HG03439 (cell line): Measurements from ENCODE around the gene RPL35.
A peak's percentile ranks its signal among the peaks of the same experiment; 100 is the strongest.

Experiments used
- ATAC-seq: cut with Tn5 transposase; IDR thresholded peaks from one replicate; pipeline ENCODE4 v1.9.1; 2021; ENCODE audit warnings: mild to moderate bottlenecking, moderate library complexity; ENCODE audit not compliant: unreplicated experiment

Gene RPL35

DNA sequence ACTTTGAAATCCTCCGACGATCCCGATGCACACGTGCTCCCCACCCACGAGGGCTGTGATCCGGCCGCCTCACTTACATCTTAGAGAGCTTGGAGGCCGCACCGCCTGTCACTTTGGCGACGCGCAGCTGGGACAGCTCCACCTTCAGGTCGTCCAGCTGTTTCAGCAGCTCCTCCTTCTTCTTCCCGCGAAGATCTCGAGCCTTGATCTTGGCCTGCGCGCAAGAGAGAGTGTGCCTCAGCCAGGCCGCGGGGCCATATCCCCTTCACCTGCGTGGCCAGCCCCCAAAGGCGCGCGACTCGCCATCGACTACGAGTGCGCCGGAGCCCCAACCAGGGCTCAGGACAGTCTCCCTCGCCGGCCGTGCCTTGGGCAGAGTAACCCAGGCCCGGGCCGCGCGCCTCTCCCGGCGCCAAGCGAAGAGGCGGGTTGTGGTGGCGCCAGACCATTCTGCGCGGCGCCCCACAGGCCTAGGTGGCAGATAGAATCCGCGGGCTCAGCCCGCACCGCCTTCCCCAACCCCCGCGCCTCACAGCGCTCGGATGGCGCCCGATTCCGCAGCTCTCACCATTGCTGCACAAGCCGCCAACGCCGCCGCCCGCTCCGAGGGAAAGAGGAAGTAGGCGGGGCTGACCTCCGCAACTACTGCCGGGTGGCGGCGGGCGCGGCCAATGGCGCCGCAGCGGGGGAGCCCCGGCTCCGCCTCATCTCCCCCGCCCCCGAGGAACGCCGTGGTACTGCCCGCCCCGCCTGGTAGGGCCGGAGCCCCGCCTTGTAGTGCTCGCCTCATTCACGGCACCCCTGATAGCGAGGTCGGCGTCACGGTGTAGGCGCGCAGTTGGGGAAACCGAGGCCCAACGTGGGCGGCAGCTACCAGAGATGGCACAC is at the start of gene RPL35, which contains the start of gene ARPC5L:
TSS of gene RPL35 (minus strand) at position 616 of the 888 bp plus-strand sequence. CDS start at position 571, 45 bp downstream.
TSS of gene ARPC5L (plus strand) at position 789 of the 888 bp plus-strand sequence. CDS start 7,161 bp downstream, outside the sequence.
- peak; percentile 89 for ATAC-seq

DNA sequence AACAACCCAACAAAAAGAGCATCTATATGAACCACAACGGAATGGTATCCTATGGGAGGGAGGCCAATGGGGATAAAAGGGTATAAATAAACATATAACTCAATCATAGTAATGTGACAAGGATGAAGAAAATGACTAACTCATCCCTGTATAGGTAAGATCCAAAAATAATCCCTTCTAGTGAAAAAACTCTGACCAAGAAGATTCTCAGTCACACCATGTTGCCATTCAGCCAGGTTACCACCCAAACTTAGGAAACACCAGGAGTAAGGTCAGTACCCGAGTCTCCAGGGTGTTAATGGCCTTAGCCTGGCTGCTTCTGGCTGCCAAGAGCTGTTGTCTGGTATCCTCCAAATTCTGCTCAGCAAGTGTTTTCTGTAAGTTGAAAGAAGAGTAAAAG is 46.3 kb upstream of the RPL35 start:
- no peak for ATAC-seq

- no peak for ATAC-seq
Measured at GRCh38 chr9:124906966-124907365, 45.2 kb upstream of the RPL35 start.

GRCh38 chr9:124899845-124900244 is 38.1 kb upstream of the RPL35 start:
- no peak for ATAC-seq

GRCh38 chr9:124897570-124898460 is 36.1 kb upstream of the RPL35 start:
- no peak for ATAC-seq

- ATAC-seq: no peak
Measured at GRCh38 chr9:124894741-124895170, 33.0 kb upstream of the RPL35 start.

DNA sequence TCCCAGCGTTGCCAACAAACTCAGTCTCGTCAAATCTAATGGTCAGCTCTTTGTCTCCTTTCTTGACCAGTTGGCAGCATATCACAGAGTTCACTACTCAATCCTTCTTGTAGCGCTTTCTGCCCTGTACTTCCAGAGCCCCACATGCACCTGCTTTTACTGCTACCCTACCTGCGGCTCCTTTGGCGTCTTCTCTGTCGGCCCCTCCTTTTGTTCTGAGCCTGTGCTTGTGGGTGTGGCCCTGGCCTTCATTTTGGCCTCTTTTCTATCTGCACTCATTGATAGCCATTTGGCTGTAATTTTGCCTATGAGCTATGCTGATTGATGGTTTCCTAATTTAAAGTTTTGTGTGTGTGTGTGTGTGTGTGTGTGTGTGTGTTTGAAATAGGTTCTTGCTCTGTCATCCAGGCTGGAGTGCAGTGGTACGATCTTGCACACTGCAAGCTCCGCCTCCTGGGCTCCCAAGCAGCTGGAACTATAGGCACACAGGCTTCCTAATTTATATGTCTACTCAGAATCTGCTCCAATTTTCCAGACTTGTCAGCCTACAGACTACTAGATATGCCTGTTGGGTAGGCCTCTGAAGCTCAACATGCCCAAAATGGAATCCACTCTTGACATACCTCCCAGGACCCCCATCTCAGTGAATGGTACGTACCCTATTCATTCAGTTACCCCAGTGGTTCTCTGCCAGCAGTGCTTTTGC is 32.4 kb upstream of the RPL35 start:
- no peak for ATAC-seq

GRCh38 chr9:124890179-124890578 is 28.4 kb upstream of the RPL35 start:
- ATAC-seq: no peak

DNA sequence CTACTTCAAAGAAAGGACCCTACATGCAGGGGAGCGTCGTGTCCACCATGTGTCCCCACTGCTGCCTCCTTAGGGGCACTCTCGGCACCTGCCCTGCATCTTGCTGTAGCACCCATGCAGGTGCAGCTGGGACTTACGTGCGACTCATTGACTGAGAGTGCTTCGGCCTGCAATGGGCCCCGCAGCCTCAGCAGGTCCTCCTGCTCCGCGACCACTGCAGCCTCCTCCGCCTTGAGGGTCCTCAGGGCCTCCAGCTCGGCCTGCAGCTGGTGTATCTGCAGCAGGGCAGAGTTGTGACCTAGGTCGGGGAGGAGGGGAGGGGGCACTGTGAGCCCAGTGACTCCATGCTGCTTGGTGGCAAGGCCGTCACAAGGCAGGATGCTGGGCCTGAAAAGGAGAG is 27.2 kb upstream of the RPL35 start:
- ATAC-seq: no peak

DNA sequence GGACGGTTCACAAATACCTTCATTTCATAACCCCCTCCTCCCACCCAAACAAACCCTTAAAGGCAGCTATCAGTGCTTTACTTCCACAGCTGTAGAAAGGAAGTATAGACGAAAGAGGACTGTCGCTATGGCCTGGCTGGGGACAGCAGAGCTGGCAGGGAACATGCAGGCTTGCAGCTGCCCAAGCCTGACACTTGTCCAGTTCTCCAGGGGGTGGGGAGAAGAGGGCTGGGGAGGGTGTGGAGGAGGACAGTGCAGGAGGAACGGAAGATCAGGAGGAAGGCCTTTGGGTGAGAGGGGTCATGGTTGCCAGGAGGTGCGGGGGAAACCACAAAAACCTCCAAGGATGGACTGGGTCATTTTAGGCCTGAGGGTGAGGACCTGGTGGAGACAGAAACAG is 26.1 kb upstream of the RPL35 start:
- ATAC-seq: no peak

DNA sequence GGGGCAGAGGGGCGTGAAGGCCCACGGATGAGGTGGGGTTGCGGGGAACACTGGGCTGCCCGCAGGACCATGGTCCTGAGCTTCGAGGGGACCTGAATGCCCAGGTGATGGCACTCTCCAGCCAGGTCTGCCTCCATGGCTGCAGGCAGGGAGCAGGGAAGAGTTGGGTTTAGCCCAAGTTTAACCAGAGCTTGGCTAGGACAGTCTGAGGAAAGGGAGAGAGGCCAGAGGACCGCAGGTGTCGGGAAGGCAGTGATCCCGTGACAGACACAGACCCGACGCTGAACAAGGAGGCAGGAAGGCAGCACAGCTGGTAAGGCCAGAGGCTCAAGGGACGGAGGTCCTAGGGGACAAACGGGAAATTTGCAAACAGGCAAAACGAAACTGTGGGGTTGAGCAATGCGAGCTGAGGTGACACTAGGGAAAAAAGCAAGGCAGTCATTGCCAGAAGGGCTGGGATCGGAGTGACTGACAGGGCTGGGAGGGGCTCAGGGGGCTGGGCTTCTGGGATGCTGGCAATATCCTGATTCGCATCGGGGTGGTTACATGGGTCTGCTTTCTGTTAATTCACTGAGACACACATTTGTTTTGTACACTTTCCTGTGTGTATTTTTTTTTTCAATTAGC is 25.2 kb upstream of the RPL35 start:
- ATAC-seq: no peak

DNA sequence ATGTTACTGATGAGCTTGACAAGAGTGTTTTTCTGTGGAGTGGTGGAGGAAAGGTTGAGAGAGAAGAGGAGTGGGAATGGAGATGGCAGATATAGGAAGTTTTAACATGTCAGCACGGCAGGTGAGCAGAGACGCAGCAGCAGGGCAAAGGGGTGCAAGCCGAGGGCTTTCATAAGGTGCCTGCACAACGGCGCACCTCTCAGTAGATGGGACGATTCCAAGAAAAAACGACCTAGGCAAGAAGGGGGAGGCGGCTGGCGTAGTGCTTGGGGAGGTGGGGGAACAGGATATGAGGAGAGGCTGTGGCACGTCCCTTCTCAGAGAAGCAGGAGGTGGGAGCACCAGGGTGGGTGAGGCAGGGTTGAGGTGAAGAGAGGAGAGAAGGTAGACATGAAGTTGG is 24.7 kb upstream of the RPL35 start:
- no peak for ATAC-seq

GRCh38 chr9:124885551-124885950 is 23.8 kb upstream of the RPL35 start:
- ATAC-seq: no peak

GRCh38 chr9:124884376-124884775 is 22.6 kb upstream of the RPL35 start:
- ATAC-seq: no peak

DNA sequence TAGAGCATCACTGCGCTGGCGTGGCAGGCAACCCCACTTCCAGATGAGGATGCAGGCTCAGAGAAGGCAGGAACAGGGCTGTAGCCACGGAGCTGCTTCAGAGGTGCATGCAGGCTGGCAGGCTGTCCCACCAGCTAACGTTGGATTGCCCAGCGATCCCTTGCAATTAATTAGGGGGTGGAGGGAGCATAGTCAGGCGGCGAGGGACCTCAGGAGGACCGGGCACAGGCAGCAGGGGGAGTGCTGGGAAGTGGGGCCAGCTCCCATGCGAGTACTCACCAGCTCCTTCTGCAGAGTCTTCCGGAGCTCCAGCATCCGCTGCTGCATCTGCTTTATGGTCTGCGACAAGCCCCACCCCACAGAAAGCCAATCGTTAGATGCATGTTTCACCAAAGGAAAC is 20.5 kb upstream of the RPL35 start:
- no peak for ATAC-seq

DNA sequence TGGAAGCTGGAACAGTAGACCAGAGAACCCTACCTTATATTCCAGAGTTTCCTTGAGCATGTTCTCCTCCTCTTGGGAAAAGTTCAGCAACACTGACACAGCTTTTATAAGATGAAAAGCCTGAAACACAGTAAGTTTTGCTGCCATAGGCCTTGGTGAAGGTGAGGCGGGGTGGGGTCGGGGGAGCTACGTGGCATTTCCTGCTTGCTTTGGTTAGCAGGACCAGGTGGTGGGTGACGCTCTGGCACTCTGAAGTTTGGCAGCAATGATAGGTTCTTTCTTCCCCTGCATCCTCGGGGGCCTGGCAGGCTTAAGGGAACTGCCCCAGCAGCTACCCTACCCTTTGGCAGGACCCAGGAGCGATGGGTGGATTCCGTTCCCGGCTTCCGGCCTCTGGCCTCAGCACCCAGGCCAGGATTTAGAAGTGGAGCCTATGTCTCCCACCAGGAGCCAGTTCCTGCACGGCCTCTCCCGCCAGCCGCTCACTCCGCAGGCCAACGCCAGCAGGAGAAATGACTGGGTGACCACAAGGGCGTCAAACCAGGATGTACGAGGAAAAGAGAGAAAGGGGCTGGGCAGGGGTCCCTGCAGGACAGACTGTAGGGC is 19.5 kb upstream of the RPL35 start:
- ATAC-seq: no peak

DNA sequence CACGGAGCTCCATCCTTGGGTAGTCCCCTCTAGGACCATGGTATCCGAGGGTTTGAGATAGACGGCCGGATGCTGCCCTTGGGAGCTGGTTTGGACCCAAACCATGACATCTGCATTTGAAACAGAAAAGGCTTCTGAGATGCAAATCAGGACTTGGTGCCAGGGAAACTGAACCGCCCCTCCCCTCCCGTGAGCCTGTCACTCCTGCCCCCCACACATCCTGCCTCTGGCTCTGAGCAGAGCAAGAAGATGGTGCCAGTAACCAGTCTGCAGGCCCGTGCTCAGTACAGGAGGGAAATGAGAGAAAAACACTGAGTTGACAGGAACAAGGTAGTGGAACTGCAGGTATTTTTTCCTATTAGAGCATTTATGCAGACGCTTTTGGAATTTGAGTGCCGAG is 18.7 kb upstream of the RPL35 start:
- no peak for ATAC-seq

DNA sequence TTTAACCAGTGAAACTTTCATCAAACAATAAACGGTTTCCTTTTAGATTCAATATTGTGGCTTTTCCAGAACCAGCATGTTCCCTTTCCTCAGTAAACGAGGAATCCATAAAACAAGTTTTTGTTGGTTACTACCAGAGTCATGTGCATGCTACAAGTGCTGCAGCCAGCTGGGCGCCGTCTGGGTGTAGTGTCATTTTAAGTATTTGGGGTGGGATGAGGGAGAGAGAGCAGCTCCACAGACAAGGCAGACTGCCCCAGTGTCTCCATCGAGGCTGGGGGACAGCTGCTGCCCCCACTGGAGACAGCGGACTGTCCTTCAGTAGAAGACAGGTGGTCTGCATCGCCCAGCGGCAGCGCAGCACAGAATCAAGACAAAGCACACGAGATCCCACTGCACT is 17.5 kb upstream of the RPL35 start:
- ATAC-seq: no peak

GRCh38 chr9:124878518-124878917 is 16.8 kb upstream of the RPL35 start:
- no peak for ATAC-seq

DNA sequence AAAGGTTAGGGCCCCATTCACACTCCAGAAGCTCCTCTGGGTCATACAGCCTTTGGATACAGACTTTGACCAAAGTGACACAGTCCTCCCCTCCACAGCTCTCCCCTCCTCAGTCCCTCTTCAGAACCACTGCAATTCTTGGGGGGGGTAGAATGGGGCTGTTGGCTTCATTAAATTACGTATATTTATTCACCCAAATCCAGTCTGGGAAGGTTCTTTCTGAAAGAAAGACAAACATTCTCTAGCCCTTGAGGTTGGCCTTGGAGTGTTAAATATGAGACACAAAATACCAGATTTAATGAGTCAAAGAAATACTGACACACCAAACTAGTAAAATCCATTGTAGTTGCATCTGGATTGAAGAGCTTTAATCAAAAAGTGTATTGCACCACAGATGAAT is 16.3 kb upstream of the RPL35 start:
- no peak for ATAC-seq
